ENCODE data around the gene IRGC.
"Not testable (repeated sequence)": the region's sequence is repeated elsewhere in the genome, so short reads cannot be mapped to it uniquely, and the experiment has no call there.

IRGC gene

GRCh38 chr19:43715776-43716175 is at the start of gene IRGC:
TSS of gene IRGC (plus strand) at chr19:43716076. CDS start at chr19:43718559, 2,483 bp downstream.
- no peak for DNase-seq (ENCODE audit: low read depth in 1 of 2, low spot score in 1 of 2)

GRCh38 chr19:43667126-43667875 is 48.6 kb upstream of the IRGC start:
- no peak for DNase-seq (ENCODE audit: low read depth in 1 of 2, low spot score in 1 of 2)

- no peak for DNase-seq (ENCODE audit: low read depth in 1 of 2, low spot score in 1 of 2)
Measured at GRCh38 chr19:43667876-43668405, 47.9 kb upstream of the IRGC start.

GRCh38 chr19:43668406-43669109 is 47.3 kb upstream of the IRGC start:
- peak; percentile 90 to 91 for DNase-seq (ENCODE audit: low read depth in 1 of 2, low spot score in 1 of 2)

- no peak for DNase-seq (ENCODE audit: low read depth in 1 of 2, low spot score in 1 of 2)
Measured at GRCh38 chr19:43672061-43672679, 43.7 kb upstream of the IRGC start.

- DNase-seq (ENCODE audit: low read depth in 1 of 2, low spot score in 1 of 2) = no peak
Measured at GRCh38 chr19:43673637-43674036, 42.2 kb upstream of the IRGC start.

- no peak for DNase-seq (ENCODE audit: low read depth in 1 of 2, low spot score in 1 of 2)
Measured at GRCh38 chr19:43674183-43674582, 41.7 kb upstream of the IRGC start.

GRCh38 chr19:43674596-43674995 is 41.3 kb upstream of the IRGC start:
- no peak for DNase-seq (ENCODE audit: low read depth in 1 of 2, low spot score in 1 of 2)

- DNase-seq (ENCODE audit: low read depth in 1 of 2, low spot score in 1 of 2) = no peak
Measured at GRCh38 chr19:43675269-43675879, 40.5 kb upstream of the IRGC start.

- DNase-seq (ENCODE audit: low read depth in 1 of 2, low spot score in 1 of 2) = no peak
Measured at GRCh38 chr19:43675906-43676305, 40.0 kb upstream of the IRGC start.

GRCh38 chr19:43678512-43679261 is 37.2 kb upstream of the IRGC start:
- no peak for DNase-seq (ENCODE audit: low read depth in 1 of 2, low spot score in 1 of 2)

- DNase-seq (ENCODE audit: low read depth in 1 of 2, low spot score in 1 of 2) = no peak
Measured at GRCh38 chr19:43681821-43682220, 34.1 kb upstream of the IRGC start.

- DNase-seq (ENCODE audit: low read depth in 1 of 2, low spot score in 1 of 2) = not testable (repeated sequence)
Measured at GRCh38 chr19:43682269-43682668, 33.6 kb upstream of the IRGC start.

- no peak for DNase-seq (ENCODE audit: low read depth in 1 of 2, low spot score in 1 of 2)
Measured at GRCh38 chr19:43682824-43683661, 32.8 kb upstream of the IRGC start.

- no peak for DNase-seq (ENCODE audit: low read depth in 1 of 2, low spot score in 1 of 2)
Measured at GRCh38 chr19:43683905-43684304, 32.0 kb upstream of the IRGC start.

- DNase-seq (ENCODE audit: low read depth in 1 of 2, low spot score in 1 of 2) = no peak
Measured at GRCh38 chr19:43684326-43684725, 31.6 kb upstream of the IRGC start.

- no peak for DNase-seq (ENCODE audit: low read depth in 1 of 2, low spot score in 1 of 2)
Measured at GRCh38 chr19:43687660-43687997, 28.2 kb upstream of the IRGC start.

GRCh38 chr19:43688059-43688701 is 27.7 kb upstream of the IRGC start:
- no peak for DNase-seq (ENCODE audit: low read depth in 1 of 2, low spot score in 1 of 2)

- DNase-seq (ENCODE audit: low read depth in 1 of 2, low spot score in 1 of 2) = no peak
Measured at GRCh38 chr19:43690444-43690843, 25.4 kb upstream of the IRGC start.

- DNase-seq (ENCODE audit: low read depth in 1 of 2, low spot score in 1 of 2) = no peak
Measured at GRCh38 chr19:43690890-43691289, 25.0 kb upstream of the IRGC start.
